NOMO-1 treated with DMSO at 0.1 percent for 48 hours (cell line): ENCODE measurements around the gene ZC3H14.

Experiments
- DNase-seq: peaks from one replicate; lab custom pipeline; 2025; ENCODE audit not compliant: unreplicated experiment; lab: John Stamatoyannopoulos, UW

ZC3H14 gene

GRCh38 chr14:88551094-88551870, 11.6 kb upstream of the ZC3H14 start:
- no peak for DNase-seq

DNA sequence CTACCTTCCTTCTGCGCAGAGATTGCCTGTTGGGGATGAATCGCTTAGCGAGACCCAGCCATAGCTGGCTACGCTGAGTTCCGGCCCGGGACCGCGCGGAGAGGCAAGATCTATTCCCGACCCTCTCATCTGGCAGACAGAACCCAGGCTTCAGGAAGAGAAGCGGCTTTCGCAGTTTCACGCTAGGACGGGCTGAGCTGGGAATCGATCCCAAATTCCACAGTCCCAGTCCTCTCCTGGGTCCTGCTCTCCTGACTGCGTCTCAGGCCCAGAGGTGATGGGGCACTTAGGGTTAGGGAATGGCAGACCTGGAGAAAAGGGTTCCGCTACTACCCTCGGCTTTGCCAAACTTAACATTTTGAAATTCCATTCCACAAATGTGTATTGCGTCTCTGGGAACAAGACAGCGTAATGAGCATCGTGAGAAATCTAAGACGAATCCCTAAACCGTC, 10.8 kb upstream of the ZC3H14 start:
- DNase-seq = no peak

DNA sequence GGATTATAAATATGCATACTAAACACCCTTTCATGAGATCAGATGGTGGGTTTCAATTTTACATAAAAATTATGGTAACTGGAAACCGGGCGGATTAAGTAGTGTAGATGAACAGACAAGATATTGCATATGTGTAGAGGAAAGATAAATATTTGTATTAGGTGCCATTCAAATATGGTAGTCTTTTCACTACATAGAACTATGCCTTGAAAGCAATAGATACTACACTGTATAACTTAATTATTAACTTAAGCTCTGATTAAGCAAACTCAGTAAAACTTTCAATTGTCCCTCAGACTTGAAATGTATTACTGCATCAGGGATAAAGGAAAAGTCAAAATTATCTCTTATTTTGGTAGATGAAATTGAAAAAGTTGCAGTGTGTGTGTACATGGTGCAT, 10.0 kb upstream of the ZC3H14 start:
- DNase-seq = no peak

GRCh38 chr14:88553886-88554456, 8.9 kb upstream of the ZC3H14 start:
- DNase-seq = no peak

- DNase-seq = no peak
These were observed 8.2 kb upstream of the ZC3H14 start, which contains the start of gene PTPN21 for GRCh38 chr14:88554457-88555286. PTPN21 (minus strand) TSS chr14:88555007; CDS start chr14:88550417, 4,590 bp downstream.

GRCh38 chr14:88556581-88556980, 6.3 kb upstream of the ZC3H14 start:
- DNase-seq = no peak

DNA sequence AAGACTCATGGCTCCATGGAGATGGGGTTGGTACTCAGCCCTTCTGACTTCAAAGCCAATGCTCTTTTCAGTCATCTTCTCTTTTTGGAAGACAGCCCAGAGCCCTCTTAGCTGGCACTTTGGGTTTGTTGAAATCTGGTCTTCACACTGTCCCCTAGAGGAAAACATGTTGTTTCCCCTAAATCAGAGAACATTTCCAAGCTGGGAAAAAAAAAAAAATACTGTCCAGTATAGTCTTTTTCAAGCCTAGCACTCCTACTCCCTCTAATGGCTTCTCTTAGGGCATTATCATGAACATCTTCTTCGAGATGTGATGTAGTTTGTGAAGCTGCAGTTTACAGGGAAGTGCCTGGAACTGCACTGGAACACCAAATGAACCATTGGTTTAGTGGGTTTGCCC, 3.0 kb upstream of the ZC3H14 start:
- no peak for DNase-seq

DNA sequence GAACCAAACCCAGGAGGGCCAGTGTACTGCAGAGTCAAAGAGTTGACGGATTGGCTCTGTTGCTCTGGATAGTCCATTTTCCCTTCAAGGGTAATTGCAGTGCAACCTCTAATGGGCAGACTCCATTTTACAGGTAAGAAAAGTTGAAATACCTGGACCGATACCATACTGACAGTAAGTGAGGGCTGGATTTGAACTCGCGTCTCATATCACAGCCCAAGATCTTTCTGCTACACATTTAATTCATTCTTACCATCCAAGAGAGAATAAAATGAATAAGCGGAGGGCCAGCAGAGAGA, 356 bp upstream of the ZC3H14 start:
- DNase-seq = no peak

- DNase-seq = no peak
These were observed 1.0 kb downstream of the ZC3H14 start for GRCh38 chr14:88563845-88564244.

DNA sequence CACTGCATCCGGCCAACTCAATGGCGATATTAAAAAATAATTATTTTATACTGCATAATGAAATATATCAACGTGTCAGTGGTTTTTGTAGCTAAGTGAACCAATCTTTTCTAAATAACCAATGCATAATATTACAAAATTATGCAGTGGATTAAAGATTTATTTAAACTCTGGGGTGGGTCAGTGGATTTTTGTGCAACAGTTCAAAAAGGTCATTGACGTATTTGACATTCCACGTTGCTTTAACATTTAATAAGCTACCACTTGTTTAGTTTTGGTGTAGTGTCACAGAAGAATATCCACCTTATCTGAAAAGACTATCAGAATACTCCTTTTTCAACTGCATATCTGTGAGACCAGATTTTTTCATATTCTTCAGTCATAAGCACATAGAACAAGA, 2.6 kb downstream of the ZC3H14 start:
- DNase-seq = no peak

DNA sequence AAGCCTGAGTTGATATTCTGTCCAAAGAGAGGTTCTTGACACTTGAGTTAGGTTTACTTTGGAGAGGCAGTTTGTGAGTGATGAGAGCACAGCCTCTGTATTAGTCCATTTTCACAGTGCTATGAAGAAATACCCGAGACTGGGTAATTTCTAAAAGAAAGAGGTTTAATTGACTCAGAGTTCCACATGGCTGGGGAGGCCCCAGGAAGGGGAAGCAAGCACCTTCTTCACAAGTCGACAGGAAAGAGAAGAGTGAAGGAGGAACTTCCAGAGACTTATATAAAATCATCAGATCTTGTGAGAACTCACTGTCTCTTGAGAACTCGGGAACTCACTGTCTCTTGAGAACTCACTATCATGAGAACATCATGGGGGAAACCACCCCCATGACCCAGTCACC, 5.4 kb downstream of the ZC3H14 start:
- DNase-seq = no peak

DNA sequence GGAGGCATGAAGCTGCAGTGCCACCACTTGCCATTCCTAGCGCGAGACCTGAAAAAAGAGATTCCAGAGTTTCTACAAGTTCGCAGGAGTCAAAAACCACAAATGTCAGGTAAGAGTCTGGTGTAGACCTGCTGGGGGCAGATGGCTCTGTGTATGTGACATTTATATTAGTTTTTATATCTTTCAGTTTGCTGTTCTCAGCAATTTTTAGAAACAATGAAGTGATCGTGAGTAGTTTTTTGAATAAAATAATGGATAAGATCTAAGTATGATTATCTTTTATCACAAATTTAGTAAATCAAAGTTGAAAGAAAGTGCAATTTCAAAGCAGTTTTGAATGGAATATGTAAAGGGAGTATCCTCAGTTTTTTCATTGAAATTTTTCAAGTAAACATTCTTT, 9.3 kb downstream of the ZC3H14 start:
- DNase-seq = no peak

DNA sequence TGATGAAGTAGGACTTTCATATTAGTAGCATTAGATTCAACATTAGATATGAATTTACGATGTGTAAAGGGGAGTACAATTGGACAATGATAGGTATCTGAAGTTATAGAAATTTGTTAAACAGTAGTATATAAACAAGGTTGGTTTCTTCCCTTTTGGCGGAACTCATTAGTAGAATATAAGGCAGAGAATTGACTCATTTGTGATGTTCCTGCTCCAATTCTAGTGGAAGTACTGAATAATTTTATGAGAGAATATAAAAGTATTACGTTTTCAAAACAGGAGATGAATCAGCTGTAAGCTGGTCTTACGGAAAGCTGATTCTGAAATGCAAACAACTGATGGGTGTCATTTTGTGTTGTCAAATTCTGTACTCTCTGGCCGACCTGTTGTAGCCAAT, 13.4 kb downstream of the ZC3H14 start:
- DNase-seq = no peak

- DNase-seq = no peak
These were observed 21.6 kb downstream of the ZC3H14 start for GRCh38 chr14:88584451-88584850.

- DNase-seq = no peak
These were observed 25.2 kb downstream of the ZC3H14 start for GRCh38 chr14:88588081-88588480.

- no peak for DNase-seq
These were observed 27.3 kb downstream of the ZC3H14 start for GRCh38 chr14:88590173-88590572.

DNA sequence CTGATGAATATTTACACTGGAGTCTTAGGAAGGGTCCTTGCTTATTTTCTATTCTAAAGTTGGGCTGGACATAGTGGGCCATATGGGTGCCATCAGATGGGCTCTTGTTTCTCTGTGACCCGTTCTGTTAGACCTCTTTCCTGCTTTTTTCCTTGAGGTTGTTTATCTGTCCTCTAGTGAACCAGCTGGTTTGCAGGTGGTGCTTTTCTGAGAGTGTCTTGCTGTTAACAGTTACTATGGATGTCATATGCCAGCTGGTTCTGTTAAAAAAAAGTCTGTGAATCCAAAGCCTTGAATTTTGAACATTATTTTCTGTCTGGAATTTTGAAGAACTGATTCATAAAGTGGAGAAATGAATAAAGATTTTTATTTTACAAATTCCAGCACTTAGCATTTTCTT, 29.2 kb downstream of the ZC3H14 start:
- no peak for DNase-seq

DNA sequence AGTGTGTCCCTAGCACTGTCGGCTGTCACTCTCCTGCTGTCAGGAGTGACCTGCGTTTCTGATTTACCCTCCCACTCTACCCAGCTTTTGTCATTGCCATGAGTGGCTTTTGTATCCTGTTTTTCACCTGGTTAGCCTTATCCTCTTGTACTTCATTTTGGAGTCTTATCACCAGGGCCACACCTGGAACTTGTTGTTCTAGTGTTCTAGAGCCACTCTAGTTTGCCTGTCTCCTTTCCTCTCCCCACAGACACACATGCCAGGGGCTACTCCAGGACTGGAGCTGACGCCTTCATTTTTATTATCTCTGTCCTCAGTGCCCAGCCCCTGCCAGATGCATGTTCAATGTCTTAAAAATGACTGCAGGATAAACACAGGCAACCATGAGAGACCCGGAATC, 34.2 kb downstream of the ZC3H14 start:
- DNase-seq = no peak

- DNase-seq = no peak
These were observed 34.8 kb downstream of the ZC3H14 start for GRCh38 chr14:88597601-88598000.

- DNase-seq = no peak
These were observed 35.3 kb downstream of the ZC3H14 start for GRCh38 chr14:88598097-88598675.

GRCh38 chr14:88599326-88599725, 36.5 kb downstream of the ZC3H14 start:
- DNase-seq = no peak
